Erythroblast (primary cell): ENCODE measurements around the gene HLA-C.

Experiments used
- GATA1 ChIP-seq: IDR thresholded peaks from 2 replicates; pipeline ENCODE4 v1.6.1; 2011; ENCODE audit warnings: low read depth, mild to moderate bottlenecking, control low read depth, low read length, moderate library complexity
- POLR2A ChIP-seq: IDR thresholded peaks from 2 replicates; pipeline ENCODE4 v1.6.1; 2011; ENCODE audit warnings: mild to moderate bottlenecking, low read length

DNA sequence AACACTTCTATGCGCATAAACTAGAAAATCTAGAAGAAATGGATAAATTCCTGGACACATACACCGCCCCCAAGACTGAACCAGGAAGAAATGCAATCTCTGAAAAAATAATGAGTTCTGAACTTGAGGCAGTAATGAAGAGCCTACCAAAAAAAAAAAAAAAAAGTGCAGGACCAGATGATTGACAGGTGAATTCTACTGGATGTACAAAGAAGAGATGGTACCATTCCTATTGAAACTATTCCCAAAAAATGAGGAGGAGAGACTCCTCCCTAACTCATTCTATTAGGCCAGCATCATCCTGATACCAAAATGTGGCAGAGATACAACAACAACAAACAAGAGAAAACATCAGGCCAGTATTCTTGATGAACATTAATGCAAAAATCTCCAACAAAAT lies 22.7 kb downstream of the HLA-C start:
- TF ChIP-seq POLR2A (no peak), GATA1 (no peak)
